Upper lobe of left lung (tissue), 4 donors: ENCODE data around the gene OR51Q1.

Source experiments
- EP300 ChIP-seq, 4 donors: sonication (generic); formaldehyde crosslinking; IDR thresholded peaks; one replicate each; pipeline ENCODE4 v1.5.1; 2017; ENCODE audit warnings: antibody characterized with exemption in 4 of 4, control low read depth in 2 of 4
- POLR2AphosphoS5 ChIP-seq, 2 donors: sonication (generic); formaldehyde crosslinking; IDR thresholded peaks; one replicate each; pipeline ENCODE4 v1.5.1; 2017; ENCODE audit warnings: antibody characterized with exemption in 2 of 2

DNA sequence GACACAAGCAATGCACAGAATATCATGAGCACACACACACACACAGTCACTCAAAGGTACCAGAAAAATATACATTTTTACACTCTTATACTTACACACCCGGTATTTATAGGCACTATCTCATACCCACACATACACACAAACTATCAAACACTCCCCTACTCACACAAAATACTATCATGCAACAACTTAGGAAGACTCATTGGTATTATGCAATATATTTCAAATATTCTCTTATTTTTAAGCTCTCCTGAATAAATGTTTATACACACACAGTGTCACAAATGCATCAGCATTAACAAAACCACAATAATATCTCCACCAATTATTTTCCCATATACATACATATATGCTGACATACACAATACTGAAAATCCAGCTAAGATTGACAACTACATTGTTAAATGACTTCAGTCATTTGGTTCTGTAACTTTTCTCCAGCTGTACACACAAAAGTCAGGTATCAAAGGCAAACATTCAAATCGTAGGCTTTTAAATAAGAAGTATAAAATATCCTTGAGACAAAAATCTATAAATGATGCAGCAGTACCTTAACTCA is 22.0 kb downstream of the OR51Q1 start:
- TF ChIP-seq EP300 (IDR thresholded peaks at IDR 0.05) = no peak
- TF ChIP-seq POLR2AphosphoS5 (IDR thresholded peaks at IDR 0.05) = no peak
